ENCODE data around the gene SCGB1C1.

- TF ChIP-seq CTCF (IDR thresholded peaks at IDR 0.05; ENCODE audit: insufficient read depth, low read length, poor library complexity, severe bottlenecking) (no peak), EZH2phosphoT487 (conservative IDR thresholded peaks at IDR 0.05; ENCODE audit: low read length) (no peak)
Observed at GRCh38 chr11:207863-208180, 14.9 kb downstream of the SCGB1C1 start.
